GM18502 (cell line): ENCODE results near the gene GALT.

Source experiments
- ATAC-seq: cut with Tn5 transposase; IDR thresholded peaks from one replicate; pipeline ENCODE4 v1.9.1; 2021; ENCODE audit warnings: mild to moderate bottlenecking; ENCODE audit not compliant: unreplicated experiment, poor library complexity

GALT gene

GRCh38 chr9:34675048-34675714 lies 28.7 kb downstream of the GALT start:
- no peak for ATAC-seq

- no peak for ATAC-seq
Observed at GRCh38 chr9:34675869-34676268, 29.4 kb downstream of the GALT start.

- no peak for ATAC-seq
Observed at GRCh38 chr9:34684145-34684544, 37.7 kb downstream of the GALT start.

GRCh38 chr9:34684816-34685215 lies 38.3 kb downstream of the GALT start:
- ATAC-seq = no peak

- no peak for ATAC-seq
Observed at GRCh38 chr9:34685591-34685990, 39.1 kb downstream of the GALT start.

- ATAC-seq = no peak
Observed at GRCh38 chr9:34686231-34686630, 39.8 kb downstream of the GALT start.

GRCh38 chr9:34686732-34687131 lies 40.3 kb downstream of the GALT start:
- no peak for ATAC-seq

GRCh38 chr9:34687276-34688030 lies 41.0 kb downstream of the GALT start:
- ATAC-seq = no peak

- no peak for ATAC-seq
Observed at GRCh38 chr9:34688329-34689115, 42.0 kb downstream of the GALT start.

GRCh38 chr9:34689116-34689470 lies 42.6 kb downstream of the GALT start:
- ATAC-seq = no peak

GRCh38 chr9:34689512-34689911 lies 43.0 kb downstream of the GALT start:
- no peak for ATAC-seq

- no peak for ATAC-seq
Observed at GRCh38 chr9:34690983-34691935, 44.8 kb downstream of the GALT start, which contains the start of gene CCL19. CCL19 (minus strand) TSS chr9:34691276; CDS start chr9:34691139, 137 bp downstream.

- ATAC-seq = no peak
Observed at GRCh38 chr9:34691936-34692315, 45.5 kb downstream of the GALT start.

GRCh38 chr9:34693560-34693959 lies 47.1 kb downstream of the GALT start:
- ATAC-seq = no peak

GRCh38 chr9:34694811-34695210 lies 48.3 kb downstream of the GALT start:
- no peak for ATAC-seq
